Stomach (tissue), 4 donors: ENCODE measurements around the gene ACSL5.
A peak's percentile ranks its signal among the peaks of the same experiment; 100 is the strongest.

ENCODE experiments used
- POLR2A ChIP-seq, 4 donors: fragments of 450-650 bp; IDR thresholded peaks; one replicate each; pipeline ENCODE4 v1.6.1; 2016; ENCODE audit warnings: antibody characterized with exemption in 4 of 4, control low read depth in 2 of 4, mild to moderate bottlenecking in 1 of 4, moderate library complexity in 1 of 4
- POLR2AphosphoS5 ChIP-seq, 3 donors: sonication (generic); formaldehyde crosslinking; IDR thresholded peaks; one replicate each; pipeline ENCODE4 v1.6.1; 2016; ENCODE audit warnings: antibody characterized with exemption in 3 of 3
- TF ChIP-seq, protein P1 (sequence below), 7 experiments: fragments of 450-650 bp in 4 of 7; fragments of 200-600 bp in 3 of 7; sonication (generic) in 3 of 7; IDR thresholded peaks; one replicate each; pipeline ENCODE4 v1.5.1; 2016 to 2019; ENCODE audit warnings: antibody characterized with exemption in 7 of 7, control low read depth in 2 of 7, mild to moderate bottlenecking in 1 of 7

DNA sequence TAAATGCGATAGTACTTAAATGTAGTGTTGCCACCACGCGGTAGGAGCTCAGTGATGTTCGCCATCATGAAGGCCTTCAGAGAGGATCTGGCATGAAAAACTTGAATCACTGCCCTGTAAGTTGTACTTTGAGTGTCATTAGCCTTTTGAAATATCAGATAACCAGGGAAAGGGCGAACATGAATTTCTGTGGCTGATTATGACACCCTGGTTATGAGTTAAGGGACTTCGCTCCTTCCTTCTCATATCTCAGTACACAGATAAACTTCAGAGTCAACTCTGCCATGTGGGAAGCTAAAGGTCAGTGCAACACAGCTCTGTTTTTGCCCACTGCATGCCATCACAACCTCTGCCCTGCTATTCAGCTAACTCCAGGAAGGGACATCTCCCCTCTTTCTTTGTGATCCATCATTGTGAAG lies 8.9 kb upstream of the ACSL5 start:
- TF ChIP-seq, protein P1, sequence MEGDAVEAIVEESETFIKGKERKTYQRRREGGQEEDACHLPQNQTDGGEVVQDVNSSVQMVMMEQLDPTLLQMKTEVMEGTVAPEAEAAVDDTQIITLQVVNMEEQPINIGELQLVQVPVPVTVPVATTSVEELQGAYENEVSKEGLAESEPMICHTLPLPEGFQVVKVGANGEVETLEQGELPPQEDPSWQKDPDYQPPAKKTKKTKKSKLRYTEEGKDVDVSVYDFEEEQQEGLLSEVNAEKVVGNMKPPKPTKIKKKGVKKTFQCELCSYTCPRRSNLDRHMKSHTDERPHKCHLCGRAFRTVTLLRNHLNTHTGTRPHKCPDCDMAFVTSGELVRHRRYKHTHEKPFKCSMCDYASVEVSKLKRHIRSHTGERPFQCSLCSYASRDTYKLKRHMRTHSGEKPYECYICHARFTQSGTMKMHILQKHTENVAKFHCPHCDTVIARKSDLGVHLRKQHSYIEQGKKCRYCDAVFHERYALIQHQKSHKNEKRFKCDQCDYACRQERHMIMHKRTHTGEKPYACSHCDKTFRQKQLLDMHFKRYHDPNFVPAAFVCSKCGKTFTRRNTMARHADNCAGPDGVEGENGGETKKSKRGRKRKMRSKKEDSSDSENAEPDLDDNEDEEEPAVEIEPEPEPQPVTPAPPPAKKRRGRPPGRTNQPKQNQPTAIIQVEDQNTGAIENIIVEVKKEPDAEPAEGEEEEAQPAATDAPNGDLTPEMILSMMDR (IDR thresholded peaks at IDR 0.05), result no peak
- TF ChIP-seq POLR2A (IDR thresholded peaks at IDR 0.05) (no peak), POLR2AphosphoS5 (IDR thresholded peaks at IDR 0.05) (peak in 1 of 3 donors; percentile 10)
